HEK293 (cell line): ENCODE results near the gene RASA3.

Source experiments
- CTCF ChIA-PET: fragments of 350-600 bp; formaldehyde crosslinking; extraction: SDS; loops from one replicate; lab custom pipeline; 2021; ENCODE audit warnings: antibody characterized with exemption; lab: Yijun Ruan, JAX
- POLR2A ChIA-PET: fragments of 300-600 bp; formaldehyde crosslinking; extraction: SDS; loops from one replicate; lab custom pipeline; 2020; ENCODE audit warnings: antibody characterized with exemption, inconsistent platforms; lab: Yijun Ruan, JAX
- H3K27ac ChIP-seq: fragments of 200-500 bp; sonication (Bioruptor generic); 2 replicates; pipeline ENCODE4 v1.5.1; 2014; ENCODE audit warnings: low read depth, low read length, control low read depth, inconsistent platforms; ENCODE audit errors: extremely low read depth
- H3K36me3 ChIP-seq, 2 experiments: fragments of 200-500 bp in 1 of 2; sonication (Bioruptor generic) in 1 of 2; 1 replicate in 1 of 2; 2 replicates in 1 of 2; pipeline ENCODE4 v1.5.1; 2014 to 2017; ENCODE audit warnings: inconsistent platforms in 2 of 2, low read length in 2 of 2; ENCODE audit not compliant: control insufficient read depth in 2 of 2, insufficient read depth in 1 of 2
- H3K4me1 ChIP-seq: fragments of 200-500 bp; sonication (Bioruptor generic); 2 replicates; pipeline ENCODE4 v1.5.1; 2014; ENCODE audit warnings: mild to moderate bottlenecking, low read length, inconsistent platforms; ENCODE audit not compliant: control insufficient read depth, insufficient read depth
- H3K4me3 ChIP-seq: 2 replicates; pipeline ENCODE4 v1.5.1; 2011; ENCODE audit warnings: low read depth, mild to moderate bottlenecking, control low read depth, low read length, moderate library complexity
- H3K9me3 ChIP-seq: fragments of 200-500 bp; sonication (Bioruptor generic); 2 replicates; pipeline ENCODE4 v1.5.1; 2014; ENCODE audit warnings: low read depth, low read length, inconsistent platforms; ENCODE audit not compliant: control insufficient read depth, insufficient read depth
- KLF1 ChIP-seq: fragments of 450-650 bp; formaldehyde crosslinking; IDR thresholded peaks from 2 replicates; pipeline ENCODE4 v1.5.1; 2016; ENCODE audit warnings: missing biosample characterization, missing genetic modification characterization
- KLF16 ChIP-seq: fragments of 450-650 bp; formaldehyde crosslinking; IDR thresholded peaks from 2 replicates; pipeline ENCODE4 v1.5.1; 2017; ENCODE audit warnings: missing biosample characterization, missing genetic modification characterization
- SP2 ChIP-seq: fragments of 450-650 bp; formaldehyde crosslinking; IDR thresholded peaks from 2 replicates; pipeline ENCODE4 v1.5.1; 2016; ENCODE audit warnings: missing biosample characterization, missing genetic modification characterization
- ZEB2 ChIP-seq: fragments of 450-650 bp; formaldehyde crosslinking; IDR thresholded peaks from 2 replicates; pipeline ENCODE4 v1.5.1; 2016; ENCODE audit warnings: missing biosample characterization, missing genetic modification characterization
- ZNF114 ChIP-seq: fragments of 450-650 bp; formaldehyde crosslinking; IDR thresholded peaks from 2 replicates; pipeline ENCODE4 v1.5.0; 2017; ENCODE audit warnings: missing biosample characterization, missing genetic modification characterization
- ZNF202 ChIP-seq: fragments of 450-650 bp; formaldehyde crosslinking; IDR thresholded peaks from 2 replicates; pipeline ENCODE4 v1.5.1; 2016; ENCODE audit warnings: missing biosample characterization, missing genetic modification characterization, borderline replicate concordance
- ZNF239 ChIP-seq: fragments of 450-650 bp; formaldehyde crosslinking; IDR thresholded peaks from 2 replicates; pipeline ENCODE4 v1.5.1; 2016; ENCODE audit warnings: missing biosample characterization, missing genetic modification characterization
- ZNF24 ChIP-seq: fragments of 450-650 bp; formaldehyde crosslinking; IDR thresholded peaks from 2 replicates; pipeline ENCODE4 v1.5.1; 2016; ENCODE audit warnings: missing biosample characterization, missing genetic modification characterization
- ZNF266 ChIP-seq: fragments of 450-650 bp; formaldehyde crosslinking; IDR thresholded peaks from 2 replicates; pipeline ENCODE4 v1.5.1; 2016; ENCODE audit warnings: missing biosample characterization, missing genetic modification characterization, low read depth
- ZNF335 ChIP-seq: fragments of 450-650 bp; formaldehyde crosslinking; conservative IDR thresholded peaks from 2 replicates; pipeline ENCODE4 v1.5.1; 2016; ENCODE audit warnings: missing biosample characterization, missing genetic modification characterization
- ZNF391 ChIP-seq: fragments of 450-650 bp; formaldehyde crosslinking; IDR thresholded peaks from 2 replicates; pipeline ENCODE4 v1.5.1; 2016; ENCODE audit warnings: low read depth, missing biosample characterization, missing genetic modification characterization, borderline replicate concordance
- ZNF658 ChIP-seq: fragments of 450-650 bp; formaldehyde crosslinking; IDR thresholded peaks from 2 replicates; pipeline ENCODE4; 2016; ENCODE audit warnings: missing biosample characterization, missing genetic modification characterization
- ZNF677 ChIP-seq: fragments of 450-650 bp; IDR thresholded peaks from 2 replicates; pipeline ENCODE4 v1.5.0; 2018; ENCODE audit warnings: missing biosample characterization, mild to moderate bottlenecking, missing genetic modification characterization, moderate library complexity
- TF ChIP-seq, protein P1 (sequence below): fragments of 450-650 bp; formaldehyde crosslinking; IDR thresholded peaks from 2 replicates; pipeline ENCODE4 v1.5.1; 2016; ENCODE audit warnings: missing biosample characterization, missing genetic modification characterization, low read depth
- TF ChIP-seq, protein P2 (sequence below): fragments of 450-650 bp; formaldehyde crosslinking; IDR thresholded peaks from 2 replicates; pipeline ENCODE4 v1.5.1; 2016; ENCODE audit warnings: missing biosample characterization, missing genetic modification characterization
- TF ChIP-seq, protein P3 (sequence below): fragments of 450-650 bp; formaldehyde crosslinking; IDR thresholded peaks from 2 replicates; pipeline ENCODE4 v1.5.1; 2017; ENCODE audit warnings: missing biosample characterization, missing genetic modification characterization

The RASA3 gene

DNA sequence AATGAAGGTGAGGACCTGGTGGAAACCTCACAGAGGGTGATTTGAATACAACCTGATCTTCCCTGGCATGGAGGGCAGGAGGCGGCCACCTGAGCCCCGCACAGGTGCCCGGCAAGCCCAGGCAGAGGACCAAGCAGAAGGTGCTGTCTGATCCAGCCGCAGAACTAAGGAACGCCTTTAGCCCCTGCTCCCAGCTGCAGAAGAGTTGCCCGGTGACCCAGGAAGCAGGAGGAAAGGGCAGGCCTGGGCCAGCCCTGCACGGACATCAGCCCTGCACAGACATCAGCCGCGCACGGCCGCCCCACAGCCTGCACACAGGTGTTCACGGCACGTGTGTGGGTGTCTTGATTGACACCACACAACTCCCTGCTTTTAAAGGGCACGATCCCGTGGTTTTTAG, 43.1 kb downstream of the RASA3 start:
- TF ChIP-seq, protein P1, sequence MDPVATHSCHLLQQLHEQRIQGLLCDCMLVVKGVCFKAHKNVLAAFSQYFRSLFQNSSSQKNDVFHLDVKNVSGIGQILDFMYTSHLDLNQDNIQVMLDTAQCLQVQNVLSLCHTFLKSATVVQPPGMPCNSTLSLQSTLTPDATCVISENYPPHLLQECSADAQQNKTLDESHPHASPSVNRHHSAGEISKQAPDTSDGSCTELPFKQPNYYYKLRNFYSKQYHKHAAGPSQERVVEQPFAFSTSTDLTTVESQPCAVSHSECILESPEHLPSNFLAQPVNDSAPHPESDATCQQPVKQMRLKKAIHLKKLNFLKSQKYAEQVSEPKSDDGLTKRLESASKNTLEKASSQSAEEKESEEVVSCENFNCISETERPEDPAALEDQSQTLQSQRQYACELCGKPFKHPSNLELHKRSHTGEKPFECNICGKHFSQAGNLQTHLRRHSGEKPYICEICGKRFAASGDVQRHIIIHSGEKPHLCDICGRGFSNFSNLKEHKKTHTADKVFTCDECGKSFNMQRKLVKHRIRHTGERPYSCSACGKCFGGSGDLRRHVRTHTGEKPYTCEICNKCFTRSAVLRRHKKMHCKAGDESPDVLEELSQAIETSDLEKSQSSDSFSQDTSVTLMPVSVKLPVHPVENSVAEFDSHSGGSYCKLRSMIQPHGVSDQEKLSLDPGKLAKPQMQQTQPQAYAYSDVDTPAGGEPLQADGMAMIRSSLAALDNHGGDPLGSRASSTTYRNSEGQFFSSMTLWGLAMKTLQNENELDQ (tag by site-specific recombination): no peak
- no peak for TF ChIP-seq ZNF658 (tag by site-specific recombination)
- no peak for TF ChIP-seq ZNF266
- TF ChIP-seq ZNF114: no peak
- TF ChIP-seq ZNF239 (tag by site-specific recombination): no peak
- TF ChIP-seq SP2: no peak
- no peak for TF ChIP-seq ZNF24 (tag by site-specific recombination)
- TF ChIP-seq ZNF677 (tag by site-specific recombination): no peak
- TF ChIP-seq ZNF335 (tag by site-specific recombination): no peak

DNA sequence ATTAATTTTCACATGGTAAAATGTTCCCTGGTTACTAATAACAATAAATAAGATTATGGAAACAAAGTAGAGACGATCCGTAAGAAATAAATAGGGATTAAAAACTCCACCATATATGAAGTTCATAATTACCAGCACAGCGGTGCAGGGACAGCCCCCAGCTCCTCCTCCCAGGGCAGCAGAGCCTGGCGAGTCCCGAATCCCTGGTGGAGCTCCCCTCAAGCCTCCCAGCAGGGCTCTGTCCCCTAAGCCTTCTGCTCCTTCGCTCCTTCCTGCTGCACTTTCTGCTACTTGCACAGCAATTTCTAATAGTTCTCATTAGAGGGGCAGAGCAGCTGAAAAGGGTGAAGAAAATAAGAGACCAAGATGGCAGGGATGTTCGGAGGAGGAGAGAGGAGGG, 43.6 kb downstream of the RASA3 start:
- Histone ChIP-seq H3K4me1 (no peaks in the 10 kb centered on the region), H3K4me3 (no peak overlapping the region), H3K9me3 (no peaks in the 10 kb centered on the region), H3K27ac (no peak overlapping the region), H3K36me3 (no peaks in the 10 kb centered on the region)
- ChIA-PET CTCF (no interaction called here), POLR2A (no interaction called here)
- TF ChIP-seq KLF1 (tag by site-specific recombination) (no peak), ZNF202 (no peak)

More for the DNA sequence above, 43.1 kb downstream of the RASA3 start:
- Histone ChIP-seq H3K9me3 (no peaks in the 10 kb centered on the region), H3K27ac (no peak overlapping the region), H3K36me3 (no peaks in the 10 kb centered on the region), H3K4me1 (no peaks in the 10 kb centered on the region), H3K4me3 (no peak overlapping the region)
- POLR2A ChIA-PET: no interaction called here
- CTCF ChIA-PET: no interaction called here

DNA sequence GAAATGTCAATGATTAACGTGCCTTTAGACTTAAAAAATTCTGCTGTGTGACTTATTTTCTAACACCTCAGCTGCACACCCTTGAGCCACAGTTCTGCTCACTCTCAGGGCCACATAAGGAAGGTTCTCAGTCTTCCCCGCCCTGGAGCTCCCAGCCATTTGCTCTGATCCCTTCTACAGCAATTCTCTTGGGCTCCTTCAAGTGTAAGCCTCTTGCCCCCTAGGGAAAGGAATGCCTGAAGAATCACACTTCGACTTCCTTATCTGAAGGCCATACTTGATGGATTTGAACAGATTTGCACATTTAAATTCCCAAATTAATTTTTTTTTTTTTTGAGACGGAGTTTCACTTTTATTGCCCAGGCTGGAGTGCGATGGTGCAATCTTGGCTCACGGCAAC, 44.2 kb downstream of the RASA3 start:
- CTCF ChIA-PET: interaction anchor here (0.6 kb wide), 1 partner anchor 170 kb away, joined by 3 read pairs; no protein-coding TSS in a partner anchor
- H3K36me3 ChIP-seq: no peaks in the 10 kb centered on the region
- H3K9me3 ChIP-seq: no peaks in the 10 kb centered on the region
- POLR2A ChIA-PET: no interaction called here
- H3K27ac ChIP-seq: no peak overlapping the region
- no peaks in the 10 kb centered on the region for H3K4me1 ChIP-seq
- H3K4me3 ChIP-seq: no peak overlapping the region
- no peak for TF ChIP-seq ZNF391
- TF ChIP-seq, protein P2, sequence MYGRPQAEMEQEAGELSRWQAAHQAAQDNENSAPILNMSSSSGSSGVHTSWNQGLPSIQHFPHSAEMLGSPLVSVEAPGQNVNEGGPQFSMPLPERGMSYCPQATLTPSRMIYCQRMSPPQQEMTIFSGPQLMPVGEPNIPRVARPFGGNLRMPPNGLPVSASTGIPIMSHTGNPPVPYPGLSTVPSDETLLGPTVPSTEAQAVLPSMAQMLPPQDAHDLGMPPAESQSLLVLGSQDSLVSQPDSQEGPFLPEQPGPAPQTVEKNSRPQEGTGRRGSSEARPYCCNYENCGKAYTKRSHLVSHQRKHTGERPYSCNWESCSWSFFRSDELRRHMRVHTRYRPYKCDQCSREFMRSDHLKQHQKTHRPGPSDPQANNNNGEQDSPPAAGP: no peak
- no peak for TF ChIP-seq KLF16 (tag by site-specific recombination)
- no peak for TF ChIP-seq ZEB2 (tag by site-specific recombination)
- TF ChIP-seq, protein P3, sequence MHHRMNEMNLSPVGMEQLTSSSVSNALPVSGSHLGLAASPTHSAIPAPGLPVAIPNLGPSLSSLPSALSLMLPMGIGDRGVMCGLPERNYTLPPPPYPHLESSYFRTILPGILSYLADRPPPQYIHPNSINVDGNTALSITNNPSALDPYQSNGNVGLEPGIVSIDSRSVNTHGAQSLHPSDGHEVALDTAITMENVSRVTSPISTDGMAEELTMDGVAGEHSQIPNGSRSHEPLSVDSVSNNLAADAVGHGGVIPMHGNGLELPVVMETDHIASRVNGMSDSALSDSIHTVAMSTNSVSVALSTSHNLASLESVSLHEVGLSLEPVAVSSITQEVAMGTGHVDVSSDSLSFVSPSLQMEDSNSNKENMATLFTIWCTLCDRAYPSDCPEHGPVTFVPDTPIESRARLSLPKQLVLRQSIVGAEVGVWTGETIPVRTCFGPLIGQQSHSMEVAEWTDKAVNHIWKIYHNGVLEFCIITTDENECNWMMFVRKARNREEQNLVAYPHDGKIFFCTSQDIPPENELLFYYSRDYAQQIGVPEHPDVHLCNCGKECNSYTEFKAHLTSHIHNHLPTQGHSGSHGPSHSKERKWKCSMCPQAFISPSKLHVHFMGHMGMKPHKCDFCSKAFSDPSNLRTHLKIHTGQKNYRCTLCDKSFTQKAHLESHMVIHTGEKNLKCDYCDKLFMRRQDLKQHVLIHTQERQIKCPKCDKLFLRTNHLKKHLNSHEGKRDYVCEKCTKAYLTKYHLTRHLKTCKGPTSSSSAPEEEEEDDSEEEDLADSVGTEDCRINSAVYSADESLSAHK (tag by site-specific recombination): no peak
